G401 (cell line): Measurements from ENCODE around the gene ABCB1. TPM values are rescaled to one million over a fixed set of nuclear protein-coding genes. Genes with fewer than 3 reads are reported as not detected.
"Not testable (repeated sequence)": the region's sequence is repeated elsewhere in the genome, so short reads cannot be mapped to it uniquely, and the experiment has no call there.

Experiments
- DNase-seq: peaks from one replicate; pipeline ENCODE4 v3.0.0-alpha.2; 2015; ENCODE audit warnings: low spot score
- in situ Hi-C: cut with HindIII; loops from 2 replicates; pipeline ENCODE4 v1.10.0; 2016; ENCODE audit warnings: low sequenced_read_pairs, mixed read lengths
- total RNA-seq: library from RNA; depleted of rRNA; stranded (reverse); fragments of >200 nt; shearing (Covaris generic); gene quantifications from 2 replicates; pipeline ENCODE4 v1.2.3, GENCODE V29; 2014

Gene ABCB1
- total RNA-seq, 1 experiment from 2014 or later: not detected

DNA sequence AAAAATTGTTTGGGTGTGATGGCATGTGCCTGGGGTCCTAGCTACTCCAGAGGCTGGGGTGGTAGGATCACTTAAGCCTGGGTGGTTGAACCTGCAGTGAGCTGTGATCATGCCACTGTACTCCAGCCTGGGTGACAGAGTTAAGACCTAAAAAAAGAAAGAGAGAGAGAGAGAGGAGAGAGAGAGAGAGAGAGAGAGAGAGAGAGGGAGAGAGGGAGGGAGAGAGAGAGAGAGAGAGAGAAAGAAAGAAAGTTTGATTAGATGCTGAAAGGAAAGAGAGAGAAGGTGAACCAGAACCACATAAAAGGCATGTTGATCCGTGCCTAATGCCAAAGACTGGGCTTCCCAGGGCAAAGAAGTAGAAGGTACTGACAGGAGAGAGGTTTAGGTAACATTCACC lies 11.1 kb downstream of the ABCB1 start:
- in situ Hi-C loops: no loop called here
- no peak for DNase-seq

GRCh38 chr7:87581723-87582122 lies 19.0 kb downstream of the ABCB1 start:
- no peak for DNase-seq
- in situ Hi-C loops: no loop called here

DNA sequence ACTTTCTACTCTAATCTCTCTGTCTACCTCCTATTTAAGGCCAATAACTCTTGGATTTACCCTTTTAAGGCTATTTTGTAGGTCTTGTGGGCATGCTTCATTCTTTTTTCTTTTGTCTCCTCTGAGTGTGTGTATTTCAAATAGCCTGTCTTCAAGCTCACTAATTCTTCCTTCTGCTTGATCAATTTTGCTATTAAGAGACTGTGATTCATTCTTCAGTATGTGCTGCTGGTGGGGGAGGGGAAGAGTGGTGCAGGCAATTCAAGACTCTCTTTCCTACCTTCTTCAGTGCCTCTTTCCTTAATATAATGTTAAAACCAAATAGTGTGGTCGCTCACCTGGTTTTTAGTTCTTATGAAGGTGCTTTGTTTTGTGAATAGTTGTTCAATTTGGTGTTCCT lies 20.0 kb downstream of the ABCB1 start:
- DNase-seq: no peak
- in situ Hi-C loops: no loop called here

GRCh38 chr7:87575521-87575920 lies 25.2 kb downstream of the ABCB1 start:
- in situ Hi-C loops: no loop called here

GRCh38 chr7:87574630-87575029 lies 26.1 kb downstream of the ABCB1 start:
- in situ Hi-C loops: no loop called here
- no peak for DNase-seq

More at GRCh38 chr7:87575521-87575920, 25.2 kb downstream of the ABCB1 start:
- DNase-seq: no peak

DNA sequence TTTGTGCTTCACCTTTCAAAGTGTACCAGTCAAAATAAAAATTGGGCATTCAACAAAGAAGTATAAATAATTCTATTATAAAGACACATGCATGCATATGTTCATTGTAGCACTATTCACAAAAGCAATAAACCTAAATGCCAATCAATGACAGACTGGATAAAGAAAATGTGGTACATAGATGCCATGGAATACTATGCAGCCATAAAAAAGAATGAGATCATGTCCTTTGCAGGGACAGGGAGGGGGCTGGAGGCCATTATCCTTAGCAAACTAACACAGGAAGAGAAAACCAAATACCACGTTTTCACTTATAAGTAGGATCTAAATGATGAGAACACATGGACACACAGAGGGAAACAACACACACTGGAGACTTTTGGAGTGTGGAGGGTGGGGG lies 28.2 kb downstream of the ABCB1 start:
- in situ Hi-C loops, DNase-seq: not testable (repeated sequence)

GRCh38 chr7:87570178-87570577 lies 30.5 kb downstream of the ABCB1 start:
- in situ Hi-C loops: no loop called here
- DNase-seq: no peak

DNA sequence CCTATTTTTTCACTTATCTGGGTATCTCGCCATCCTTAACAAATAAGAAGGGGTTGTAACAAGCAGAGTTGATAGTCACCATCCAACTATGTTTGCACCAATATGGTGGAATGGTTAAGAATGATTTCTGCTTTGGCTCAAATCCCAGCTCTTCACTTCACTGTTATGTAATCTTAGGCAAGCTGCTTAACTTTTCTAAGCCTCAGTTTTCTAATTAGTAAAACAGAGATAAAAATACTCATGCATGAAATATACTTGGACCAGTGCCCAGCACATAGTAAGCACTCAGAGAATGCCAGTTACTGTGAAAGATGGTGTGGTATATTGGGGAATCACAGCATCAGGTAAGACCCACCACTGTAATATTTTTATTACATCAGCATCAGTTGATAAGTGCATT lies 33.6 kb downstream of the ABCB1 start:
- DNase-seq: no peak
- in situ Hi-C loops: no loop called here

DNA sequence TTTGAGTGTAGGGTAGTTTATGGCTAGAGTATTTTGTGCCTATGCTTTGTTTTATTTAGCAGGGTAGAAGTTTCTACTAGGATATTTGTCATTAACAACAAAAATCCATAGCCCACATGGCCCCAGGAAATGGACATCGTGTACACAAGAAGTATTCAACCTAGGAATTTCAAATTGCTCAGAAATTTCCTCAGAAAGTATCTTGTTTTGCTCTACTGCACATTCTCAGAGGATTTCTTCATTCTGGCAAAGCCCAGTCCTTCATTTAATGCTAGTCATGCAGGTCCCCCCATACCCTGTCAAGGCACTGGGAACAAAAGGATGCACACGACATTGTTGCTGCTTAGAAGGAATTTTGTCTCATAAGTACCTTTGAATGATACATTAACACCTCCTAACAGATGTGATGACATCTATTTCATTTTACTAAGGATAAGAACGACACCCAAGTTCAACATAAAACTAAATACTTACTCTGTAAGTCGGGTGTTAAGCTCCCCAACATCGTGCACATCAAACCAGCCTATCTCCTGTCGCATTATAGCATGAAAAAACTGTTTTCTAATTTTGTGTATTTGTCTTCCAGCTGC lies 34.3 kb downstream of the ABCB1 start:
- no peak for DNase-seq
- in situ Hi-C loops: no loop called here

DNA sequence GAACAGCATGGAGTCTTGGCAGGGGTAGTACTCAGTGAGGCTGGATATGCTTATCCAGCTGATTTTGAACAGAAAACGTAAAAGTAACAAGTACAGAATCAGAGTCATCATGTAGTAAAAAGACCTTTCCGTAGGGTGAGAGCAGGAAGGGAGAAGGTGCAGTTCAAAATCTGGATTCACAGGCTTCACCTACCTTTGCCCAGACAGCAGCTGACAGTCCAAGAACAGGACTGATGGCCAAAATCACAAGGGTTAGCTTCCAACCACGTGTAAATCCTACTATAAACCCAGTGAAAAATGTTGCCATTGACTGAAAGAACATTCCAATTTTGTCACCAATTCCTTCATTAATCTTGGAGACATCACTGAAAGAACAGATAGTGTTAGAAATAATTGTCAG lies 34.8 kb downstream of the ABCB1 start:
- in situ Hi-C loops: no loop called here
- no peak for DNase-seq

GRCh38 chr7:87564296-87564963 lies 36.3 kb downstream of the ABCB1 start:
- in situ Hi-C loops: no loop called here
- DNase-seq: no peak

- no peak for DNase-seq
- in situ Hi-C loops: no loop called here
Observed at GRCh38 chr7:87561702-87562101, 39.0 kb downstream of the ABCB1 start.

GRCh38 chr7:87561102-87561501 lies 39.6 kb downstream of the ABCB1 start:
- in situ Hi-C loops: no loop called here
- no peak for DNase-seq

DNA sequence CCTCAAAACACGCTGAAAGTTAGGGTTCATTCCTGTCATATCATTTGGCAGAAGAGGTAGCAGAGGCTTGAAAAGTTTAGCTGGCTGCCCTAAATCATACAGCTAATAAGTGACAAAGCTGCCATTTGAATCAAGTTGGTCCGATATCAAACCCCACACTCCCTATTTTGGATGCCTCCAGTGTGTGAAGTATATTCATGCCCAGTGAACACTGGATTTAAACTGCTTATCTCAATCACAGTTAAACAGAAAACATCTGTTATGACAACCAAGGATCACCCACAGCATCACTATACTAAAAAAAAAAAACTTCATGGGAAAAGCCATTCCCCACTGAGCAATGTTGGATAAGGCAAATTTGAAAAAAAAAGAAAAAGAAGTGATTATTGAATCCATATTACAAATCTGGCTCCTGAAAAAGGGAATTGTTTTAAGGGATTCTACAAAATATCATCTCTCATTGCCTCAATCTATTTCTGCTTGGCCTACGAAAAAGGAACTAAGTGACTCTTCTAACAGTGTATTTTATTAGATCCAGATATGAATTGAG lies 48.3 kb downstream of the ABCB1 start:
- in situ Hi-C loops: no loop called here
- DNase-seq: no peak

DNA sequence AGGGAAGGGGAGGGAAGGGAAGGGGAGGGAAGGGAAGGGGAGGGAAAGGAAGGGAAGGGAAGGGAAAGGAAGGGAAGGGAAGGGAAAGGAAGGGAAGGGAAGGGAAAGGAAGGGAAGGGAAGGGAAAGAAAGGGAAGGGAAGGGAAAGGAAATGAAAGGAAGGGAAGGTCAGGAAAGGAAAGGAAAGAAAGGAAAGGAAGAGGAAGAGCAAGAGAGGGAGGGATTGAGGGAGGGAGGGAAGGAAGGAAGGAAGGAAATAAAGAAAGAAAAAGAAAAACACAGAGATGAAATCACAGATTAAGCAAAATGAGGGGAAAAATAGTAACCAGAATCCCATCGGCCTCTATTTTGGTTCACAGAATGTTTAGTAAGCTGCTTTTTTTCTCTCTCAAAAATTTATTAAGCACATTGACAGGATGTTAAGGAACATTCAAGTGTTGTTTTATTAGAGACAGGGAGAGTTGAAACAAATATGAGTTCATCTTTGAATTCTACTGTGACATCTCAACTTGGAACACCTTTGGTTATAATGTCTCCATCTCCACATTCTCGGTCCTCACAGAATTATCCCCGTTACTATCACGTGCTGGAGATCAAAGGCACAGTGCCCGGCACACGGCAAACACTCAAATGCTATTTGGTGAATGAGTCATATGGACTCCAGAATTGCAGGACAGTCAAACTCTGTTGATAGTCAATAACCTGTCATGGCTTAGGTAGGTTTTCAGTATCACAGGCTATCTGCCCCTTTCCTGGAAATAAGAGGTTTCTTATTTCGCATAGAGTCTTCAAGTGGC lies 52.4 kb downstream of the ABCB1 start:
- no peak for DNase-seq
- in situ Hi-C loops: no loop called here

GRCh38 chr7:87545760-87546159 lies 54.9 kb downstream of the ABCB1 start:
- in situ Hi-C loops: no loop called here

DNA sequence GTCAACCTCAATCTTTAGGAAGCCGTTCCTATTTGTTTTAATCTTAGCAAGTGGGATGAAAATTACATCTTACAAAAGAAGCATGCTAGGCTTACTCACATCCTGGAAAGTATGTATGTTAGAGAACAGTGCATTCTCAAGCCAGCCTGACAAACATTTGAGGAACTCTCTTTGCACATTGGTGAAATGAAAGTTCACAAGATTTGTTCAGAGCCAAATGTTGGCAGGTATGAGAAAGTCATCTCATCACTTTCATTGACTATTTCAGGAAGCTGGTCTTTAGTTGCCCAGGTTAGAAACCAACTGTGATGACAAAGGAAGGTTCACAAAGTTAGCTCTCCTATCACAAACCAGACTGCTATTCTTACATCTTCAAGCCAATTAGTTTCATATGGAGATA lies 57.1 kb downstream of the ABCB1 start:
- DNase-seq: no peak
- in situ Hi-C loops: no loop called here

More at GRCh38 chr7:87545760-87546159, 54.9 kb downstream of the ABCB1 start:
- DNase-seq: no peak

DNA sequence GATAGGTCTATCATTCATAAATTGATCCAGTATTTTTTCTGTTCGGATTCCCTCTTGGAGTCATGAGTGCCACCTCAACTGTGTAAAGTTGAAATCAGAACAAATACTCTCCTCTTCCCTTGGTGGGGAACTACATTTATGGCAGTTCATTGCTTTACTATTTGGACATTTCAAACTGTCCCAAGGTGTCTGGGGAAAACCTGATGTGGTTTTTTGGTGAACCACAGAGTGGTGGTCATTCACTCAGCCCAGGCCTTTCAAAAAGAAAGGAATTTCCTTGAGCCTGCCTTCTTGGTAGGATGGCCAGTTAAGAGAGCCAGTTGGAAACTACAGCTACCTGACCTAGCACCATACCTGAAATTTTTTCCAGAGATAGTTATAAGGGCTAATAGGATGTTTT lies 59.0 kb downstream of the ABCB1 start:
- no peak for DNase-seq
- in situ Hi-C loops: no loop called here

DNA sequence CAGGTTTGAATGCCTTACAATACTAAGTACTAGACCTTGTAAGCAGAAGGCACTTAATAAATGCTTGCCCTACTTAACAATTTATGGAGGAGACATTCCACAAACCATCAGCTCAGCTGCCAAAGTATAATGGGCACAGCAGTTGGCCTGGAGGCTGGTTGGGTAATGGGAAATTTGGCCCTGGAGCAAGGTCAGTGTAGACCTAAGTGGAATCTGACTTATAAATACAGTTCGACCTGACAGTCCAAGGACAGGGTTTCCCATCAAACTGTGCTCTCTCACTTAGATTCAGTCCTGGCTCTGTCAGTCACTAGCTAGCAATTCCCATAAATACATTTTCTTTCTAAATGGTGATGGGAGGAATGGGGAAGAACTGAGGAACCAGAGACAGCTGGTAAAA lies 62.6 kb downstream of the ABCB1 start:
- in situ Hi-C loops: no loop called here
- DNase-seq: no peak

DNA sequence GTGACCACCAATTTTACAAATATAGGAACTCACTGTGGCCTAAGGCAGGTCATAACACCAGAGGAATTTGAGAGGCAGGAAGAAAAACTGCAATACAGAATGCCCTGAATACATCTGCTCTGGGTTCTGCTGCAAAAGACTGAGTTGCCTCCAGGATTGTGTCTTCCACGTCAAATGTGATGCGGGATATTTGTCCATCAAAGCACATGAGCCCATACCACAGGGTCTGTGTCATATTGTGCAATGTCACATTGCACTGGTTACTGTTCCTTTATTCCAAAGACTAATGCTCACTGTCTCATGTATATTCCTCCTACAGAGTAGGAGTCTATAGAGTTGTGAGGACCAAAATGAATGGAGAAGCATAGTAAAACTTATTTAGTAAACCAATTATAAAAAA lies 66.6 kb downstream of the ABCB1 start:
- in situ Hi-C loops: no loop called here
- no peak for DNase-seq
